Measurements from ENCODE around the gene SPPL3.

SPPL3 gene

DNA sequence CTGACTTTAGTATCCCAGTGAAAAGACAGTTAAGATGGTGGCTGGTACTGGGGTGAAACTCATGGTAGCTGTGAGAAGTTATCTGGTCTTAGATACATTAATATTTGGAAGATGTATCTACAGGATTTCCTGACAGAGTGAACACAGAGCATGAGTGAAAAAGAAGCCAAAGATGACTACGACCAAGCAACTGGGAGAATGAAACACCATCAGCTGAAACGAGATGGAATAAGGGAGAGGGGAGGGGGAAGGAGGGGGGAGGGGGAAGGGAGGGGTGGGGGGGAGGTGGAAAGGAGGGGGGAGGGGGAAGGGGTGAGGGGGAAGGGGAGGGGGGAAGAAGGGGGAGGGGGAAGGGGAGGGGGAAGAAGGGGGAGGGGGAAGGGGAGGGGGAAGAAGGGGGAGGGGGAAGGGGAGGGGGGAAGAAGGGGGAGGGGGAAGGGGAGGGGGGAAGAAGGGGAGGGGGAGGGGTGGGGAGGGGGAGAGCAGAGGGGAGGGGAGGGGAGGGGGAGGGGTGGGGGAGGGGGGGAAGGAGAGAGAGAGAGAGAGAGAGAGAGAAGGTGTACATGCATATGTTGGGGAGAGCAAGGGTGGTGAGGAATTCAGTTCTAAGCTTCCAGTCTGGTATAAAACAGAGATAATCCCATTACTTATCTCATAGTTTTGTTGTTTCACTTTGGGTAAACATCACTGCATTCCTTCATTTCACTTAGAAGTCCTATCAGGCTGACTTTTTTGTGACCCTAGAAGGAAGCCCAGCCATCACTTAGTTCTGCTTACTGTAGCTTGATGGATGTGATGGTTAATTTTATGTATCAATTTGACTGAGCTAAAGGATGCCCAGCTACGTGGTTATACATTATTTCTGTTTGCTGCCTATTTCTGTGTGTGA is 73.9 kb downstream of the SPPL3 start:
- Histone ChIP-seq H3K27me3 (replicated peaks; ENCODE audit: control insufficient read depth, insufficient read depth, low read length) (no peaks in the 10 kb centered on the region), H3K4me3 (ENCODE audit: low read length) (no peak overlapping the region), H3K9ac (ENCODE audit: low read length) (no peak overlapping the region), H3K36me3 (ENCODE audit: control insufficient read depth, insufficient read depth, low read length, severe bottlenecking) (no peaks in the 10 kb centered on the region), H3K9me3 (ENCODE audit: control insufficient read depth, low read length) (no peaks in the 10 kb centered on the region), H3K4me1 (ENCODE audit: control insufficient read depth, insufficient read depth, low read length) (peaks cover 35% of the 10 kb centered on the region)
- no peak for DNase-seq (ENCODE audit: low read depth)

DNA sequence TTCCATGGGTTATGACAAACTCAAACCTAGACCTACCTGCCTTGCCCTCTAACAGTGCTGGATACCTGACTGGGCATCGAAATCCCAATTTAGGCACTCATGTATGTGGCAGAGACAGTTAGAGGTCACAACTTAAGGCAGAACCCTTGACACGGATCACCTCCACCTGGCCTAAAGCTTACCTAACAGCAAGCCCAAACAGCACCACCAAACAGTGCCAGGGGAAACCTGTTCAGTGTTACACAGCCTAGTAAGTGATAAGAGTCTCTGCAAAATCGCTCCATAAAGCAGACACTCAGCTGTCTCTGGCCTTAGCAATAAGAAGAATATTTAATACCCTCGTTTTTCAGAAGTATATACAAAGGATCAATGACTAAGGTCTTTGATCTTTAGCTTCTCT is 77.8 kb downstream of the SPPL3 start:
- no peak for DNase-seq (ENCODE audit: low read depth)
- peaks cover under 1% of the 10 kb centered on the region for H3K4me1 ChIP-seq (ENCODE audit: control insufficient read depth, insufficient read depth, low read length)
- no peaks in the 10 kb centered on the region for H3K9me3 ChIP-seq (ENCODE audit: control insufficient read depth, low read length)
- H3K4me3 ChIP-seq (ENCODE audit: low read length): no peak overlapping the region
- no peaks in the 10 kb centered on the region for H3K27me3 ChIP-seq (replicated peaks; ENCODE audit: control insufficient read depth, insufficient read depth, low read length)
- no peak overlapping the region for H3K9ac ChIP-seq (ENCODE audit: low read length)
- no peaks in the 10 kb centered on the region for H3K36me3 ChIP-seq (ENCODE audit: control insufficient read depth, insufficient read depth, low read length, severe bottlenecking)

DNA sequence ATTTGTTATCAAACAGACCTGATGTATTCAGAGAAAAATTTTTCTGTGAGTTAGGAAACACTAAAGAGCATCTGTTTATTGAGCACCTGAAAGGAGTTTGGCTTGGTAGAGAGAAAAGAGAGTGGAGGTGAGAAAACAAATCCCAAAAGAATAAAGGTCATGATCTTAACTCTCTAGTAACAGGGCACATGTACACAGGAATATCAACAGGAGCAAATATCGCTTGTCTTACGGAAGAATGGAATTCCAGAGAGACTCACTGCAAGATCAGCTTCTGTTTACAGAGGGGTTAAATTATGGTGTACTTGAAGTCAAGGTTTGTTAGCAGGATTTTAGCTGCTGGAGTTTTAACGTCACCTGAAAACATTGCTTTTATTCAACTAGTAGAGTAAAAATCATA is 78.8 kb downstream of the SPPL3 start:
- no peaks in the 10 kb centered on the region for H3K36me3 ChIP-seq (ENCODE audit: control insufficient read depth, insufficient read depth, low read length, severe bottlenecking)

DNA sequence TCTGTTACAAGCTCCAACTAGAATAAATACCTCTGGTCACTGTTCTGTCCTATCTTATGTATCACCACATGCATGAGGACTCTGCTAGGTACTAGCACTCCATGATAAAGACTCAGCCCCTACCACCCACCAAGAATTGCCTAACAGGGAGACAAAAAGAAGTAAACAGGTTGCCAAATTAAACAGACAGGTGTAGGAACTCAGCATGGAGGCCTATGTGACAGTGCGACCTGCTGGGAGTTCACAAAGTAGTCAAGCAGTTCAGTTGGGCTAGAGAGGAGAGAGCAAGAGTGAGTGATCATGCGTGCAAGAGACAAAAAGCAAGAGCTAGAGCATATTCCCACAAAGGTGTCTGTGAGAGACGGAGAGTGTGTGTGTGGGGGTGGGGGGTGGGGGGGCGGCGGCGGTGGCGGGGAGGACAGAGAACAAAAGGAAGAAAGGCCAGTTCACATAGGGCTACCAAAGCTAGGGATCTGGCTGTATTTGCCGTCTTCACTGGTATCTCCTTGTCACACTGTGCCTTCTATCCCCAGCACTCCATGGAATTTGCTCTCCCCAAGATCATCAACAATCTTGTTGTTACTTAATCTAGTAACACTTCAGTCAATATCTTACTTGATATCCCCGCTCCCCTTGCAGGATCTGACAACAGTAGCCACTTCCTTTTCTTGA is 81.2 kb downstream of the SPPL3 start:
- Histone ChIP-seq H3K9me3 (ENCODE audit: control insufficient read depth, low read length) (no peaks in the 10 kb centered on the region), H3K36me3 (ENCODE audit: control insufficient read depth, insufficient read depth, low read length, severe bottlenecking) (no peaks in the 10 kb centered on the region), H3K9ac (ENCODE audit: low read length) (no peak overlapping the region), H3K4me1 (ENCODE audit: control insufficient read depth, insufficient read depth, low read length) (no peaks in the 10 kb centered on the region), H3K27me3 (replicated peaks; ENCODE audit: control insufficient read depth, insufficient read depth, low read length) (no peaks in the 10 kb centered on the region), H3K4me3 (ENCODE audit: low read length) (no peak overlapping the region)
- no peak for DNase-seq (ENCODE audit: low read depth)

More for the DNA sequence above, 78.8 kb downstream of the SPPL3 start:
- H3K9ac ChIP-seq (ENCODE audit: low read length): no peak overlapping the region
- no peaks in the 10 kb centered on the region for H3K27me3 ChIP-seq (replicated peaks; ENCODE audit: control insufficient read depth, insufficient read depth, low read length)
- H3K4me3 ChIP-seq (ENCODE audit: low read length): no peak overlapping the region
- no peak for DNase-seq (ENCODE audit: low read depth)
- no peaks in the 10 kb centered on the region for H3K4me1 ChIP-seq (ENCODE audit: control insufficient read depth, insufficient read depth, low read length)
- H3K9me3 ChIP-seq (ENCODE audit: control insufficient read depth, low read length): no peaks in the 10 kb centered on the region

DNA sequence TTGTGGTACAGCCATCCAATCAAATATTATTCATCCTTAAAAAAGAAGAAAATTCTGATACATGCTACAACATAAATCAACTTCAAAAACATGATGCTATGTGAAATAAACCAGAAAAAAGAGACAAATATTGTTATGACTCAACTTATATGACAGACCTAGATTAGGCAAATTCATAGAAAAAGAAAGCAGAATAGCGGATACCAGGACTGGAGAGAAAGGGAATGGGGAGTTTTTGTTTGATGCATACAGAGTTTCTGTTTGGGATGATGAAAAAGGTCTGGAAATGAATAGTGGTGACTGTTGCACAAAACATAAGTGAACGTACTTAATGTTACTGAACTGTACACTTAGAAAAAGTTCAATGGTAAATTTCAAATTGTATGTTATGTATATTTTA is 82.3 kb downstream of the SPPL3 start:
- Histone ChIP-seq H3K36me3 (ENCODE audit: control insufficient read depth, insufficient read depth, low read length, severe bottlenecking) (no peaks in the 10 kb centered on the region), H3K9me3 (ENCODE audit: control insufficient read depth, low read length) (no peaks in the 10 kb centered on the region), H3K27me3 (replicated peaks; ENCODE audit: control insufficient read depth, insufficient read depth, low read length) (no peaks in the 10 kb centered on the region), H3K9ac (ENCODE audit: low read length) (no peak overlapping the region), H3K4me1 (ENCODE audit: control insufficient read depth, insufficient read depth, low read length) (no peaks in the 10 kb centered on the region), H3K4me3 (ENCODE audit: low read length) (no peak overlapping the region)
- DNase-seq (ENCODE audit: low read depth): no peak

DNA sequence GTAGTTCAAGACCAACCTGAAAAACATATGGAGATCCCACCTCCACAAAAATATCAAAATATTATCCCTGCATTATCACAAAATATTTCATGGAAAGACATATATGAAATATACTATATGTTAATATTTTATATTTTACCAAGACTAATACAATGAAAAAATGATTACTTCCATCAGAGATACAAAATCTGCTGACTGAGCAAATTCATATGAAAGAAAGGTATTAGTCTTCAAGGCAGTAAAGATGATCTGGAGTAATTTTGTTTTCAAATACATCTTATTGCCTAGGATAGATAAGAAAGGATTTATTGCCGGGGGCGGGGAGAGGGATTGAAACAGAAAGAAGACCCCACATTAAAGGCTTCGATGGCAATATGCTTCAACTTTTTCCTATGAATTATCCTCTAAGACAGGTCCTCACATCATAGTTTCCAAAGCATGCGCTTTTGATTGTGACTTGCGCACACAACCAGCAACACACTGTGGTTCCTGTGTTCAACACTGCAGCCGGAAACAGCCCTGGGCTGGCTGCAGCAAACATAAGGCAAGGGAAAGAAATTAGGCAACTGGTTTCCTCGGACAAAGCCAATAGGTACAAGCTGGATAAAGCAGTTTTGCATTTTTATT is 83.2 kb downstream of the SPPL3 start:
- Histone ChIP-seq H3K36me3 (ENCODE audit: control insufficient read depth, insufficient read depth, low read length, severe bottlenecking) (no peaks in the 10 kb centered on the region), H3K27me3 (replicated peaks; ENCODE audit: control insufficient read depth, insufficient read depth, low read length) (no peaks in the 10 kb centered on the region), H3K4me1 (ENCODE audit: control insufficient read depth, insufficient read depth, low read length) (no peaks in the 10 kb centered on the region), H3K9ac (ENCODE audit: low read length) (no peak overlapping the region), H3K9me3 (ENCODE audit: control insufficient read depth, low read length) (no peaks in the 10 kb centered on the region), H3K4me3 (ENCODE audit: low read length) (no peak overlapping the region)
- DNase-seq (ENCODE audit: low read depth): no peak

DNA sequence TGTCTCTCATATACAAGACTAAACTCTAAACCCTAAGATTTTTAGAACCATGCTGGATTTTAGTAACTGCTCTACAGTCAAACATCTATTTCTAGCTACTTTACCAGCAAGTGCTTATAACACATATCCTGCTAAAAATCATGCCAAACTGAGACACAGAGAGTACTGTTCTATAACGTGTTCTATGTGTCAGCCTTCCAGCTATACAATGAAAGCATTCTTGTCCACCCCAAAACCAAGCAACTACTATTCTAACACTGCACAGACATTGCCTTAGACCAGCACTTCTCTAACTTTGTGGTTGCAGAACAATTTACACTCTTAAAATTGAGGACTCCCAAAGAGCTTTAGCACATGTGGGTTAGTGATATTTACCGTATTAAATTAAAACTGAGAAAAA is 85.7 kb downstream of the SPPL3 start:
- DNase-seq (ENCODE audit: low read depth): no peak
- Histone ChIP-seq H3K4me1 (ENCODE audit: control insufficient read depth, insufficient read depth, low read length) (no peaks in the 10 kb centered on the region), H3K9ac (ENCODE audit: low read length) (no peak overlapping the region), H3K36me3 (ENCODE audit: control insufficient read depth, insufficient read depth, low read length, severe bottlenecking) (no peaks in the 10 kb centered on the region), H3K27me3 (replicated peaks; ENCODE audit: control insufficient read depth, insufficient read depth, low read length) (no peaks in the 10 kb centered on the region), H3K9me3 (ENCODE audit: control insufficient read depth, low read length) (no peaks in the 10 kb centered on the region), H3K4me3 (ENCODE audit: low read length) (no peak overlapping the region)

DNA sequence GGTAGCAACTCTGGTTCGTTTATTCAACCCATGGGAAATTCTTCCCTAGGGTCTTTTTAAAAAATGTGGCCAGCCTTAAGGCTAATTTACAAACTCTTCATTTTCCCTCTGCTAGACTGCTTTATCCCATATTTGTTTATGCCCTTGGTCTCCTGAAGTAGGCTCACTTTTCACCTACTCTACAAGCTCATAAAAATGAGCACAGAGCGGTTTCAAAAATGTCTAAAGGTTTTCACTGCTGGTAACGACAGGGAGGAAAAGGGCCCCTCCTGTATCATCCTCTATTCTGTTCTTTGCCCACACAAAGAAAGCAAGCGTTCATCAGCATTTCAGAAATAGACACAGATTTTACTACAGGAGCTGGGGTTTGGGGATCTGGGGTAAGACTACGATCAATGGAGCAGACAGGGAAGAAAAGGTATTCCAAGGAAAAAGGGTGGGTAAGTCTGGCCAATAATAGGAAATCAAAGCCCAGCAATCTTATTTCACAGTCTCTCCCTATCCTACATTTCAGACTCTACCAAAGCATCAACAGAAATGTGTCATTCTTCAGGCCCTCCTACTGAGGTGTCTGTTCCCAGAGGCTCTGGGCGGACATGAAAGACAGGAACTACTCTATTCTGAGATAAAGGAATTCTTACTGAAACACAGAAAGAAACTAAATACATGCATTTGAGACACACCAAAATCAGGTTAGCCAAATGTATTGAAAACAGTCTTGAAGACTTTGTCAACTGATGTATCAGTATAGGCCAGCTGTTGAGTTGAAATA is 86.4 kb downstream of the SPPL3 start:
- Histone ChIP-seq H3K9me3 (ENCODE audit: control insufficient read depth, low read length) (no peaks in the 10 kb centered on the region), H3K27me3 (replicated peaks; ENCODE audit: control insufficient read depth, insufficient read depth, low read length) (no peaks in the 10 kb centered on the region), H3K4me3 (ENCODE audit: low read length) (no peak overlapping the region), H3K9ac (ENCODE audit: low read length) (no peak overlapping the region), H3K36me3 (ENCODE audit: control insufficient read depth, insufficient read depth, low read length, severe bottlenecking) (no peaks in the 10 kb centered on the region), H3K4me1 (ENCODE audit: control insufficient read depth, insufficient read depth, low read length) (no peaks in the 10 kb centered on the region)
- DNase-seq (ENCODE audit: low read depth): no peak

DNA sequence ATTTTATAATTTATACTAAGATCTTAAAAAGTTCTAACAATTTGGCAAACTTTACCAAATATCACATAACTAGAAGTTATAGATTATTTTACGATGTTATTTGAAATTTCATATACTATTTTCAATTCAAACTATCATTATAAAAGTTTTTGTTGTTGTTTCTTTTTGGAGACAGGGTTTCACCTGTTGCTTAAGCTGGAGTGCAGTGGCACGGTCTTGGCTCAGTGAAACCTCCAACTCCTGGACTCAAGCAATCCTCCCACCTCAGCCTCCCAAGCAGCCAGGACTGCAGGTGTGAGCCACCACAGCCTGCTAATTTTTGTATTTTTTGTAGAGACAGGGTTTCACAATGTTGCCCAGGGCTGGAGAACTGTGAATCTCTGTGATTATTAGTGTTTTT is 87.8 kb downstream of the SPPL3 start:
- no peaks in the 10 kb centered on the region for H3K27me3 ChIP-seq (replicated peaks; ENCODE audit: control insufficient read depth, insufficient read depth, low read length)
- H3K4me3 ChIP-seq (ENCODE audit: low read length): no peak overlapping the region
- DNase-seq (ENCODE audit: low read depth): no peak
- no peak overlapping the region for H3K9ac ChIP-seq (ENCODE audit: low read length)
- no peaks in the 10 kb centered on the region for H3K4me1 ChIP-seq (ENCODE audit: control insufficient read depth, insufficient read depth, low read length)
- H3K36me3 ChIP-seq (ENCODE audit: control insufficient read depth, insufficient read depth, low read length, severe bottlenecking): no peaks in the 10 kb centered on the region
- H3K9me3 ChIP-seq (ENCODE audit: control insufficient read depth, low read length): no peaks in the 10 kb centered on the region

DNA sequence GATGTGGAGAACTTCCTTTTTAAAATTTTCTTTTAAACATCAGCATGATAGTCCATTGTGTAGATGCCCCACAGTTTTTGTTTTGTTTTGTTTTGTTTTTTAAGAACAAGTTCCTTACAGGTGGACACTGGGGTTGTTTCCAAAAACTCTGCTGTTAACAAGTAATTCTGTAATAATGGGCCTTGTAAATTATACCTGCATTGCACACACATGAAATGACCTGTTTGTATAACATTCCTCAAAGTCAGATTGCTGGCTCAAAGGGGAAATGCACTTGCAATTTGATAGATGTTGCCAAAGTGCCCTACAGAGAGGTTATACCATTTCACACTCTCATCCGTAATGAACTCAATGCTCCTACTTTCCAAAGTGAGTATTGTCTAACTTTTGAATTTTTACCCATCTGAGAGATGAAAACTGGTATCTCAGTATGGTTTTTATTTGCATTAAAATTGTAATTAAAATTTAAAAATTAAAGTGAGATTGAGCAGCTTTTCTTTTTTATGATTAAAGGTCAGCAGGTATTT is 89.2 kb downstream of the SPPL3 start:
- no peaks in the 10 kb centered on the region for H3K27me3 ChIP-seq (replicated peaks; ENCODE audit: control insufficient read depth, insufficient read depth, low read length)
- no peak for DNase-seq (ENCODE audit: low read depth)
- H3K4me3 ChIP-seq (ENCODE audit: low read length): no peak overlapping the region
- no peak overlapping the region for H3K9ac ChIP-seq (ENCODE audit: low read length)
- no peaks in the 10 kb centered on the region for H3K9me3 ChIP-seq (ENCODE audit: control insufficient read depth, low read length)
- no peaks in the 10 kb centered on the region for H3K4me1 ChIP-seq (ENCODE audit: control insufficient read depth, insufficient read depth, low read length)
- peaks cover 1% of the 10 kb centered on the region for H3K36me3 ChIP-seq (ENCODE audit: control insufficient read depth, insufficient read depth, low read length, severe bottlenecking)
